CD14-positive monocyte (primary cell): Measurements from ENCODE around the gene ERGIC1. TPM values are rescaled to one million over a fixed set of nuclear protein-coding genes. Genes with fewer than 3 reads are reported as not detected.
A peak's percentile ranks its signal among the peaks of the same experiment; 100 is the strongest.

ENCODE experiments used
- DNase-seq, 3 donors: peaks; one replicate each; pipeline ENCODE4 v3.0.0-alpha.2; 2011 to 2022
- H2AFZ ChIP-seq: 2 replicates; pipeline ENCODE4 v1.6.0; 2012; ENCODE audit warnings: mild to moderate bottlenecking, low read depth, low read length, inconsistent platforms; ENCODE audit not compliant: insufficient read depth, poor library complexity, severe bottlenecking
- H3K27ac ChIP-seq, 2 donors: 1 replicate in 1 of 2; 2 replicates in 1 of 2; pipeline ENCODE4 v1.5.1; 2012 to 2013; ENCODE audit warnings: low read length in 2 of 2, control low read depth in 1 of 2, inconsistent platforms in 1 of 2, low read depth in 1 of 2, mild to moderate bottlenecking in 1 of 2
- H3K27me3 ChIP-seq, 2 donors: one replicate each; pipeline versions ENCODE4 v1.6.0 to v1.6.1; 2011 to 2013; ENCODE audit warnings: low read length in 2 of 2; ENCODE audit not compliant: control insufficient read depth in 2 of 2, insufficient read depth in 2 of 2
- H3K36me3 ChIP-seq, 2 donors: replicated peaks in 1 of 2; 1 replicate in 1 of 2; 2 replicates in 1 of 2; pipeline versions ENCODE4 v1.5.1 to v1.6.1; 2012 to 2013; ENCODE audit warnings: low read length in 2 of 2, control low read depth in 1 of 2, inconsistent platforms in 1 of 2, mild to moderate bottlenecking in 1 of 2; ENCODE audit not compliant: insufficient read depth in 2 of 2, control insufficient read depth in 1 of 2
- H3K4me1 ChIP-seq, 2 donors: 1 replicate in 1 of 2; 2 replicates in 1 of 2; pipeline versions ENCODE4 v1.5.1 to v1.6.1; 2012 to 2013; ENCODE audit warnings: low read length in 2 of 2, control low read depth in 1 of 2, inconsistent platforms in 1 of 2, mild to moderate bottlenecking in 1 of 2, moderate library complexity in 1 of 2; ENCODE audit not compliant: insufficient read depth in 2 of 2, control insufficient read depth in 1 of 2
- H3K4me2 ChIP-seq: replicated peaks from 2 replicates; pipeline ENCODE3; 2012; ENCODE audit warnings: low read length, moderate library complexity, mild to moderate bottlenecking; ENCODE audit not compliant: poor library complexity, severe bottlenecking; ENCODE audit errors: extremely low read depth
- H3K4me3 ChIP-seq, 3 experiments: fragments of 200-600 bp in 1 of 3; sonication (generic) in 1 of 3; replicated peaks in 1 of 3; 1 replicate in 2 of 3; 2 replicates in 1 of 3; pipeline ENCODE4 v1.5.1; 2011 to 2013; ENCODE audit warnings: low read length in 3 of 3, mild to moderate bottlenecking in 3 of 3, control low read depth in 2 of 3, low read depth in 2 of 3, inconsistent platforms in 1 of 3, moderate library complexity in 1 of 3
- H3K79me2 ChIP-seq: 2 replicates; pipeline ENCODE4 v1.6.0; 2012; ENCODE audit warnings: mild to moderate bottlenecking, control low read depth, inconsistent platforms, low read length, moderate library complexity; ENCODE audit not compliant: insufficient read depth
- H3K9ac ChIP-seq: 2 replicates; pipeline ENCODE4 v1.6.0; 2017; ENCODE audit warnings: low read length, mild to moderate bottlenecking; ENCODE audit not compliant: insufficient read depth, poor library complexity, severe bottlenecking
- H3K9me3 ChIP-seq, 2 donors: replicated peaks in 1 of 2; 1 replicate in 1 of 2; 2 replicates in 1 of 2; pipeline versions ENCODE4 v1.5.1 to v1.6.1; 2012 to 2013; ENCODE audit warnings: low read length in 2 of 2, control low read depth in 1 of 2; ENCODE audit not compliant: control insufficient read depth in 1 of 2, insufficient read depth in 1 of 2
- H4K20me1 ChIP-seq: 2 replicates; pipeline ENCODE4 v1.6.0; 2012; ENCODE audit warnings: mild to moderate bottlenecking, low read length, control low read depth, moderate library complexity; ENCODE audit not compliant: insufficient read depth
- H3K27ac Mint-ChIP-seq, 7 donors: one replicate each; pipeline ENCODE4 v1.8.0; 2020; ENCODE audit warnings: mild to moderate bottlenecking in 7 of 7, mixed read lengths in 7 of 7, moderate library complexity in 6 of 7, inconsistent platforms in 2 of 7
- H3K27me3 Mint-ChIP-seq, 3 donors: one replicate each; pipeline ENCODE4 v1.8.0; 2021 to 2022; ENCODE audit warnings: low read depth in 3 of 3, mild to moderate bottlenecking in 3 of 3, mixed read lengths in 3 of 3, moderate library complexity in 3 of 3, inconsistent platforms in 1 of 3
- H3K36me3 Mint-ChIP-seq, 2 donors: one replicate each; pipeline ENCODE4 v1.8.0; 2020; ENCODE audit warnings: mixed read lengths in 2 of 2, inconsistent platforms in 1 of 2, mild to moderate bottlenecking in 1 of 2
- H3K4me1 Mint-ChIP-seq: one replicate; pipeline ENCODE4 v1.8.0; 2020; ENCODE audit warnings: mild to moderate bottlenecking, mixed read lengths
- H3K4me3 Mint-ChIP-seq, 2 donors: one replicate each; pipeline ENCODE4 v1.8.0; 2020; ENCODE audit warnings: mild to moderate bottlenecking in 2 of 2, mixed read lengths in 2 of 2, moderate library complexity in 1 of 2
- H3K9me3 Mint-ChIP-seq, 7 donors: one replicate each; pipeline ENCODE4 v1.8.0; 2020 to 2022; ENCODE audit warnings: mixed read lengths in 7 of 7, mild to moderate bottlenecking in 6 of 7, moderate library complexity in 6 of 7, inconsistent platforms in 2 of 7
- WGBS: methylation state at CpG from one replicate; pipeline ENCODE4 v1.1.5; 2013; ENCODE audit warnings: missing lambda C conversion rate; ENCODE audit not compliant: insufficient coverage; 5-methylcytosine and 5-hydroxymethylcytosine counted together
- intact Hi-C, 2 donors: fragments of 100-400 bp; cut with micrococcal nuclease; formaldehyde crosslinking; loops; one replicate each; pipeline versions ENCODE4 v1.15.0 to v1.15.1; 2023
- polyA plus RNA-seq, 3 donors: library from polyadenylated mRNA; depleted of rRNA in 1 of 3; unstranded in 2 of 3; stranded (reverse) in 1 of 3; fragments of 300-500 nt in 2 of 3; fragments of >200 nt in 1 of 3; fragmentation: Illumina TruSeq in 2 of 3; gene quantifications; 1 replicate in 2 of 3; 2 replicates in 1 of 3; pipeline ENCODE4 v1.2.3, GENCODE V29; 2012 to 2021
- TF ChIP-seq, protein P1 (sequence below): fragments of 200-600 bp; IDR thresholded peaks from one replicate; pipeline ENCODE4 v1.8.0; 2022; ENCODE audit warnings: antibody characterized with exemption, mild to moderate bottlenecking

ERGIC1 gene
- polyA plus RNA-seq, 3 donors = 28.3 to 76.2 (median 34.1) TPM

- no peak overlapping the region for H3K27ac ChIP-seq
- peaks cover 0 to 22% of the 10 kb centered on the region in 2 donors for H3K36me3 ChIP-seq
- H3K9me3 ChIP-seq = no peaks in the 10 kb centered on the region
- Mint-ChIP-seq H3K9me3 (no peaks in the 10 kb centered on the region), H3K27ac (peak overlapping the region in 4 of 7 donors; percentile 30 to 81 (median 56)), H3K4me1 (peaks cover 20% of the 10 kb centered on the region), H3K36me3 (peaks cover 27 to 35% of the 10 kb centered on the region in 2 donors), H3K27me3 (no peaks in the 10 kb centered on the region), H3K4me3 (no peak overlapping the region)
- over 99% methylated on average over 14 of the region's 26 CpGs for WGBS
- H3K79me2 ChIP-seq = no peaks in the 10 kb centered on the region
- TF ChIP-seq, protein P1, sequence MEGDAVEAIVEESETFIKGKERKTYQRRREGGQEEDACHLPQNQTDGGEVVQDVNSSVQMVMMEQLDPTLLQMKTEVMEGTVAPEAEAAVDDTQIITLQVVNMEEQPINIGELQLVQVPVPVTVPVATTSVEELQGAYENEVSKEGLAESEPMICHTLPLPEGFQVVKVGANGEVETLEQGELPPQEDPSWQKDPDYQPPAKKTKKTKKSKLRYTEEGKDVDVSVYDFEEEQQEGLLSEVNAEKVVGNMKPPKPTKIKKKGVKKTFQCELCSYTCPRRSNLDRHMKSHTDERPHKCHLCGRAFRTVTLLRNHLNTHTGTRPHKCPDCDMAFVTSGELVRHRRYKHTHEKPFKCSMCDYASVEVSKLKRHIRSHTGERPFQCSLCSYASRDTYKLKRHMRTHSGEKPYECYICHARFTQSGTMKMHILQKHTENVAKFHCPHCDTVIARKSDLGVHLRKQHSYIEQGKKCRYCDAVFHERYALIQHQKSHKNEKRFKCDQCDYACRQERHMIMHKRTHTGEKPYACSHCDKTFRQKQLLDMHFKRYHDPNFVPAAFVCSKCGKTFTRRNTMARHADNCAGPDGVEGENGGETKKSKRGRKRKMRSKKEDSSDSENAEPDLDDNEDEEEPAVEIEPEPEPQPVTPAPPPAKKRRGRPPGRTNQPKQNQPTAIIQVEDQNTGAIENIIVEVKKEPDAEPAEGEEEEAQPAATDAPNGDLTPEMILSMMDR = no peak
- H3K4me3 ChIP-seq = no peak overlapping the region
- no peaks in the 10 kb centered on the region for H3K4me1 ChIP-seq
- no peak overlapping the region for H3K9ac ChIP-seq
- no peak for DNase-seq
- H2AFZ ChIP-seq = no peak overlapping the region
- no peaks in the 10 kb centered on the region for H3K27me3 ChIP-seq
- no peak overlapping the region for H3K4me2 ChIP-seq
- no peaks in the 10 kb centered on the region for H4K20me1 ChIP-seq
- intact Hi-C loops = no loop called here
Measured at GRCh38 chr5:172905346-172906140, 71.5 kb downstream of the ERGIC1 start.

GRCh38 chr5:172906436-172906835 lies 72.4 kb downstream of the ERGIC1 start:
- H3K9ac ChIP-seq = no peak overlapping the region
- no peak overlapping the region for H3K4me2 ChIP-seq
- no peak overlapping the region for H2AFZ ChIP-seq
- no peak for DNase-seq
- 97% methylated on average over 4 of the region's 6 CpGs for WGBS
- no peaks in the 10 kb centered on the region for H3K27me3 ChIP-seq
- no peak overlapping the region for H3K27ac ChIP-seq
- peaks cover 6 to 7% of the 10 kb centered on the region in 2 donors for H3K4me1 ChIP-seq
- no peaks in the 10 kb centered on the region for H3K9me3 ChIP-seq
- no peaks in the 10 kb centered on the region for H4K20me1 ChIP-seq
- Mint-ChIP-seq H3K27ac (peak overlapping the region in 1 of 7 donors; percentile 57), H3K4me1 (peaks cover 23% of the 10 kb centered on the region), H3K27me3 (no peaks in the 10 kb centered on the region), H3K4me3 (no peak overlapping the region), H3K9me3 (no peaks in the 10 kb centered on the region), H3K36me3 (peaks cover 29 to 36% of the 10 kb centered on the region in 2 donors)
- H3K4me3 ChIP-seq = no peak overlapping the region
- intact Hi-C loops = no loop called here
- no peaks in the 10 kb centered on the region for H3K79me2 ChIP-seq
- TF ChIP-seq, protein P1 = no peak
- H3K36me3 ChIP-seq = peaks cover 0 to 21% of the 10 kb centered on the region in 2 donors
